SHP77 (cell line): ENCODE data around the gene PPP4R3A.
"Not testable (repeated sequence)": the region's sequence is repeated elsewhere in the genome, so short reads cannot be mapped to it uniquely, and the experiment has no call there.

Experiments used
- DNase-seq, 2 experiments: peaks; one replicate each; lab custom pipeline; 2025; lab: John Stamatoyannopoulos, UW

PPP4R3A gene

DNA sequence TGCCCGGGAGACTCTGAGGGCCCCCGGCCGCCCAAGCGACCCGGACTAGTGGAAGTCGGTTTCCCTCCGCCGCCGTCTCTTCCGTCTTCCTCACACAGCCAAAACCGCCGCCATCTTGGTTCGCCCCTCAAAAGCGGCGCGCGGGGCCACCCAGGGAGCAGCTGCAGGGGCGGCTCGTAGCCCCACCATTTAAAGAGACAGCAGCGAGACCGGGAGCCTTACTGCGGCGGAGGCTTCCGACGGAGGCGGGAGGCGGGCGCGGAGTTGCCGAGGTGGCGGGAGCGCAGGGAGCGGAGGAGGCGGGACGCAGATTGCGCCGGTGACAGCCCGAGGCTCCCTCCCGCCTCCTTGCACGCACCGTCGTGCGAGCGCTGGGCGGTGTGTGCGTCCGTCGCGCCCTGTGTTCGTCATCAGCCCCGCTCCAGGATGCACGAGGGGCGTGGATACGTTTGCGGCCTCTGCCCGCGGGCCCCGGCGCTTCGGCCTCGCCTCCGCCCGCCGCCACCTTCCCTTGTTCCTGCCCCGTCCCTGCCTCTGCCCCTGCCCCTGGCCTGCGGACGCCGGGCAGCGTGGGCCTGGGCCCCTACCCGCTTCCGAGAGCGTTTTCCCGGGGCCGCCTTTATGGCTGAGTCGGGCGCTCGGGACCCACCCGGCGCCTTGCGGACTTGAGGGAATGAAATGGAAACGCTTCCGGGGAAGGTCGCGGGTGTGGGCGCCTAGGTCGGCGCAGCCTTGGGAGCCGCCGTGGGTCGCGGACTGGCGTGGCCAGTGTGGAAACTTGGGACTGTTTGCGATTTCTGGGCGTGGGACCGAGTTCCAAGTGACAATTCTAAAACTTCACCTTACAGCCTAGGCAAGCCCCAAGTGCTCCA is at the start of gene PPP4R3A:
TSS of gene PPP4R3A (minus strand) at position 140 of the 872 bp plus-strand sequence. CDS start 663 bp downstream, outside the sequence.
- peak; percentile 91 to 94 for DNase-seq

DNA sequence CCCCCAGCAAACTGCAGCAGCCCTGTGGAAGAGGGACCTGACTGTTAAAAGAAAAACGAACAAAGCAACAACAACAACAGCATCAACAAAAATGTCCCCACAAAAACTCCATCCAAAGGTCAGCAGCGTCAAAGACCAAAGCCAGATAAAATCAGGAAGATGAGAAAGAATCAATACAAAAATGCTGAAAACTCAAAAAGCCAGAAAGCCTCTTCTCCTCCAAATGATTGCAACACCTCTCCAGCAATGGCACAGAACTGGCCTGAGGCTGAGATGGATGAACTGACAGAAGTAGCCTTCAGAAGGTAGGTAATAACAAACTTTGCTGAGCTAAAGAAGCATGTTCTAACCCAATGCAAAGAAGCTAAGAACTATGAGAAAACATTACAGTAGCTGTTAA is 45.4 kb upstream of the PPP4R3A start:
- no peak for DNase-seq

DNA sequence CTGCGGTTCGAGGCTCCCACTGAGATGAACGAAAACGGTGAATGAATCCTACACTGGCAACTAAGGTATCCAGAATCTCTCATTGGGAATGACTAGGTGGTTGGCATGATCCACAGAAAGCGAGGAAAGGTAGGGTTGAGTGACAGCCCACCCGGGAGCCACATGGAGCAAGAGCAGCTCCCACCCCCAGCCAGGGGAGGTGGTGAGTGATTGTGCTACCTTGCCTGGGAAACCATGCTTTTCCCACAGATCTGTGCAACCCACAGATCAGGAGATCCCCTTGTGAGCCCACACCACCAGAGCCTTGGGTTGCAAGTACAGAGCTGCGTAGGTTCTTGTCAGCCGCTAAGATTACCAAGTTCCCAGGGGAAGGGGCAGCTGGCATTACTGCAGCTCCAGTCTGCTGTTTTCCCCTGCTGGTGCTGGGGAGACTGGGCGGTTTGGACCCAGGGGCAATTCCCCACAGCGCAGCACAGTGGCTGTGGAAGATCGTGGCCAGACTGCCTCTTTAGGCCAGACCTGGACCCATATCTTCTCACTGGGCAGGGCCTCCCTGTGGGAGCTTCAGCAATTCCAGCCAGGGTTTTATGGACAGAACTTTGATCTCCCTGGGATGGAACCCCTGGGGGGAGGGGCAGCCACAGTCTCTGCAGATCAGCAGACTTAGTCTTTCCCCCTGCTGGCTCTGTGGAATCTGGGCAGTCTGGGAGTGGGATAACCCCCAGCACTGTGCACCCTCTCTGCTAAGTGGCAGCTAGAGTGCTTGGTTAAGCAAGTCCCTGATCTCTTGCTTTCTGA is 44.6 kb upstream of the PPP4R3A start:
- no peak for DNase-seq

DNA sequence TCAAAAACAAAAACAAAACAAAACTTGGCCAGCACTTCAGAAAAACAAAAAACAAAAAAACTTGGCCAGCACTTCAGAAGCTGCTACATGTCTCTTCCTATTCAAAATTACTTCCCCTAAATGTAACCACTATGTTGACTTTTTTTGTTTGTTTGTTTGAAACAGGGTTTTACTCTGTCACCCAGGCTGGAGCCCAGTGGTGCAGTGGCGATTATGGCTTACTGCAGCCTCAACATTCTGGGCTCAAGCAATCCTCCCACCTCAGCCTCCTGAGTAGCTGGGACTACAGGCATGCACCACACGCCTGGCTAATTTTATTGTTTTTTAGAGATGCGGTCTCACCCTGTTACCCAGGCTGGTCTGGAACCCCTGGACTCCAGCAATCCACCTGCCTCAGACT is 38.0 kb upstream of the PPP4R3A start:
- no peak for DNase-seq

DNA sequence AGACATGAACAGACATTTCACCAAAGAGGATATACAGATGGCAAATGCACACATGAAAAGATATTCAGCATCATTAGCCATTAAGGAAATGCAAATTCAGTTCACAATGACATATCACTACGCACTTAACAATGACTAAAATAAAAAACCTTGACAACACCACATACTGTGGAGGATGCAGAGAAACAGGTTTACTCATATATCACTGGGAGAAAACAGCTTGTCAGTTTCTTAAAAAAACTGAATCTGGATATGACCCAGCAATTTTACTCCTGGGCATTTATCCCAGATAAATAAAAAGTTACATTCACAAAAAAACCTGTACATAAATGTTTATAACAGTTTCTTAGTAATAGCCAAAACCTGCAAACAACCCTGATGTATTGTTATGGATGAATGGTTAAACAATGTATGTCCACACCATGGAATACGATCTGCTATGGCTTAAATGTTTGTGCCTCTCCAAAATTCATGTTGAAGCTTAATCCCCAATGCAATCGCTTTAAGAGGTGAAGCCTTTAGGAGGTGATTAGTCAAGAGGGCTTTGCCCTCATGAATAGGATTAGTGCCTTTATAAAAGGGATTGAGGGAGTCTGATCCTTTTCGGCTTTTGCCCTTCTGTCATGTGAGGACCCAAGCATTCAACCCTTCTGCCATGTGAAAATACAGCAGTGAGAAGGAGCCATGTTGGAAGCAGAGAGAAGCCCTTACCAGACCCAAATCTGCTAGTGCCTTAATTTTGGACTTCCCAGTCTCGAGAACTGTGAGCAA is 36.0 kb upstream of the PPP4R3A start:
- DNase-seq, result no peak

DNA sequence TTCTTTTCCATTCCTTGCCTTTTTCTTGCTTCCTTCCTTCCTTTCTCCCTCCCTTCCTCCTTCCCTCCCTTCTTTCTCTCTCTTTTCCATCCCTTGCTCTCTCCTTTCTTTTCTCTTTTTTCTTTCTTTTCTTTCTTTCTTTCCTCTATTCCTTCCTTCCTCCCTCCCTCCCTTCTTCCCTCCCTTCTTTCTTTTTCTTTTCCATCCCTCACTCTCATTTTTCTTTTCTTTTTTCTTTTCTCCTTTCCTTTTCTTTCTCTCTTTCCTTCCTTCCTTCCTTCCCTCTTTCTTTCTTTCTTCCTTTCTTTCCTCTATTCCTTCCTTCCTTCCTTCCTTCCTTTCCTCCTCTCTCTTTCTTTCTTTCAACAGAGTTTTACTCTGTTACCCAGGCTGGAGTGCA is 35.1 kb upstream of the PPP4R3A start:
- no peak for DNase-seq

DNA sequence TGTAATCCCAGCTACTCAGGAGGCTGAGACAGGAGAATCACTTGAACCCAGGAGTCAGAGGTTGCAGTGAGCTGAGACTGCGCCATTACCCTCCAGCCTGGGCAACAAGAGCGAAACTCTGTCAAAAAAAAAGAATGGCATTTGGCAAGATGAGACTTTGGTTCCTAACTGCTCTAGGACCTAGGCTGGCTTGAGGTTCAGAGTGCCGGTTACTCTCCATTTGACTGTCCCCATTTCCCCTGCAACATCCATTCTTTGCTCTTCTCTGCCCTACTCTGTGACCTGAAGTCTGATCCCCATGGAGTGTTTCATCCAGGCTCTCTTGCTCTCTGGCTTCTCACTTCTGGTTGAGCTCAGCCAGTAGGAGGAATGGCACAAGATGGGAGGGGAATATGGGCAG is 26.2 kb upstream of the PPP4R3A start:
- DNase-seq, result no peak

DNA sequence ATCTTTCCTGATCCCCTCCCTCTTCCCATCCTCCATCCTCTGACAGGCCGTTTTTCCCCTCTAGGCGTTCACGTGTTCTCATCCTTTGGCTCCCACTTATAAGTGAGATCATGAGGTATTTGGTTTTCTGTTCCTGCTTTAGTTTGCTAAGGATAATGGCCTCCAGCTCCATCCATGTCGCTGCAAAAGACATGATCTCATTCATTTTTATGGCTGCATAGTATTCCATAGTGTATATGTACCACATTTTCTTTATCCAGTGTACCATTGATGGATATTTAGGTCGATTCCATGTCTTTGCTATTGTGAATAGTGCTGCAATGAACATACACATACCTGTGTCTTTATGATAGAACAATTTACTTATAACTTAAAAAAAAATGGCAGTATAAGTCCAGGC is 23.9 kb upstream of the PPP4R3A start:
- not testable (repeated sequence) for DNase-seq

DNA sequence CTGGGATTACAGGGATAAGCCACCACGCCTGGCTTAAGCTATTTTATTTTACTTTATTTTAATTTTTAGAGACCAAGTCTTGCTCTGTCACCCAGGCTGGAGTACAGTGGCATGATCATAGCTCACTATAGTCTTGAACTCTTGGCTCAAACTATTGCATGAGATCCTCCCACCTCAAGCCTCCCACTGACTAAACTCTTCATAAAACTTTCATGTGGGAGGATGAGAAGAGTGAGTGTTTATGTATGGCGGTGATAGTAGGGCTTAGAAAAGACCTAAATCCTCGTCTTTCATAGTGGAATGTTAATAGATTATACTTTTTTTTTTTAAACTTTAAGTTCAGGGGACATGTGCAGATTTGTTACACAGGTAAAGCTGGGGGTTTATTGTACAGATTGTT is 23.5 kb upstream of the PPP4R3A start:
- no peak for DNase-seq

DNA sequence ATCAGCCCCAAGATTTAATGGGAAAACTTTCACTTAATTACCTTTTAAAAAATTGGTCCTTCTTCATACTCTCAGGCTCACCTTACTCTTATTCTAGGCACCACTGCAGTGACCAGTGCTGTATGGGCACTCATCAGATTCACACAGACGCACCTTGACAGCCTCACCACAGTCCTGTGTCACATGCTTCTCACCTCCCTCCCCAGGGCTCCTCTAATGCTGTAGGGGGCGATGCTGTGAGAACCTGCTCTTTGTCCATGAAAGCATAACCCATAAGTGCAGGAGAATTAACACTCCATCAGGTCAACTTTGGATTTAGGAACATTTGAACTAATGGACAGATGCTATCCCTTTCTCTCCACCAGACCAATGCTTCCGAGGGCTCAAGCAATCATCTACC is 13.9 kb upstream of the PPP4R3A start:
- DNase-seq, result no peak

DNA sequence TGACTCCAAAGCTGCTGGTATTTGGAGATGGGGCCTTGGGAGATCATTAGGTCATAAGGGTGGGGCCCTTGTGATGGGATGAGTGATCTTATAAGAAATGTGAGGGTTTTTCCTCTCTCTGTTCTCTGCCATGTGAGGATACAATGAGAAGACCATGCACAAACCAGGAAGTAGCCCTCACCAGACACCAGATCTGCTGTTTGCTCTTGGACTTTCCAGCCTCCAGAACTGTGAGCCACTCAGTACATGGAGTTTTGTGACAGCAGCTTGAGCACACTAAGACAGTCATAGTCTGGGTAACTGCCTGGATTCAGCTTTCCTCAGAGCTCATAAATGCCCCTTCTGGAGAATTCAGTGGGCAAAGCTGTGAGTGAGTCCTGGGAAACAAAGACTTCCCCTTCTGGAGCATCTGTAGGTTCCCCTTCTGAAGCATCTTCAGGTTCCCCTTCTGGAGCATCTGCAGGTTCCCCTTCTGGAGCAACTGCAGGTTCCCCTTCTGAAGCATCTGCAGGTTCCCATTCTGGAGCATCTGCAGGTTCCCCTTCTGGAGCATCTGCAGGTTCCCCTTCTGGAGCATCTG is 11.0 kb upstream of the PPP4R3A start:
- DNase-seq, result no peak

DNA sequence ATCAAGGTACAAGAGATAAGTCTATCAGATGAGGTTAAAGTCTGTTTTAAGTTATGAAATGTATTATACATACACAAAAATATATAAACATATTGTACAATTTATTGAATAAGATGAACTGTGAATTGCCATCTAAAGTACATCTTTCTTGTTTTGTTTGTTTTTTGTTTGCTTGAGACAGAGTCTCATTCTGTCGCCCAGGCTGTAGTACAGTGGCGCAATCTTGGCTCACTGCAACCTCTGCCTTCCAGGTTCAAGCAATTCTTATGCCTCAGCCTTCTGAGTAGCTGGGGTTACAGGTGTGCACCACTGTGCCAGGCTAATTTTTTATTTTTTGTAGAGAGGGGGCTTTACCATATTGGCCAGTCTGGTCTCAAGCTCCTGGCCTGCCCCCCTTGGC is 10.0 kb upstream of the PPP4R3A start:
- DNase-seq, result no peak

DNA sequence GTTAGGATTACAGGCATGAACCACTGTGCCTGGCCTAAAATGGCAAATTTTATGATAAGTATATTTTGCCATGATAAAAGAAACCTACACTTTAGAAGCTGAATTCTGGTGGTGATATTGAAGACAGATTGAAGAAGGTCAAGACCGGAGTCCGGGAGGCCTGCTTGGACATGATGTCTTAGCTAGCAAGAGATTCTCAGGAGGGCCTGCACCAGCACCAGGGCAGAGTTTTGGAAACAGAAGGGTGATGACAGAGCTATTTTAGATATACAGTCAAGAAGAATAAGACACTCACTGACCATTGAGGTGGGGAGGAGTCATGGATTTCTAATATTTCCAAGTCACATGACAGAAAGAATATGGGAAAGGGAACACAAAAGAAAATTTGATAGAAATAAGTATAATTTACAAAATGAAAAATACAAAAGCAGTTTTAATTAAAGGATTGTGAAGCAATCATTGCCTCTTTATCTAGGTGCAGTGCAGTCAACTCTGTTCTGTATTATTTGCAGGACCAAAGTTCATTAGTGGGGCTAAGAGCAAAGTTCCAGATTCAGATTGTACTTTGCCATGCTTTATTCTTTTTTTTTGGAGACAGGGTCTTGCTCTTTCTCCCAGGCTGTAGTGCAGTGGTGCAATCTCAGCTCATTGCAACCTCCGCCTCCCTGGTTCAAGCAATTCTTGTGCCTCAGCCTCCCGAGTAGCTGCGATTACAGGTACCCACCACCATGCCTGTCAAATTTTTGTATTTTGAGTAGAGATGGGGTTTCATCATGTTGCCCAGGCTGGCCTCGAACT is 9.3 kb upstream of the PPP4R3A start:
- no peak for DNase-seq

DNA sequence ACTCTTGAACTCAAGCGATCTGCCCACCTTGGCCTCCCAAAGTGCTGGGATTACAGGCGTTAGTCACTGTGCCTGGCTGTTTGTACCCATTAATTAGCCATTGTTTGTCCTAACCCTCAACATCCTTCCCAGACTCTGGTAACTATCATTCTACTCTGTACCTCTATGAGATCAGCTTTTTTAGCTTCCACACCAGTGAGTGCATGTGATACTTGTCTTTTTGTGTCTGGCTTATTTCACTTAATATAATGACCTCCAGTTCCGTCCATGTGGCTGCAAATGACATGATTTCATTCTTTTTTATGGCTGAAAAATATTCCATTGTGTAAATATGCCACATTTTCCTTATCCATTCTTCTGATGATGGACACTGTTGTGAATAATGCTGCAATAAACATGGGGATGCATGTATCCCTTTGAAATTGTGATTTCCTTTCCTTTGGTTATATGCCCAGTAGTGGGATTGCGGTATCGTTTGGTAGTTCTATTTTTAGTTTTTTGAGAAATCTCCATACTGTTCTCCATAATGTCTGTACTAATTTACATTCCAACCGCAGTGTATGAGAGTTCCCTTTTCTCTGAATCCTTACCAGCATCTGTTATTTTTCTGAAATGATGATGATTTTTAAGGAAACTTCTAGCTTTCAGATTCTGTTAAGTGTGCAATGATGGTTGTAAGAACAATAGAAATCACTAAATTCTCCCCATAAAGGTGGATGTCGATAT is 6.7 kb upstream of the PPP4R3A start:
- no peak for DNase-seq

DNA sequence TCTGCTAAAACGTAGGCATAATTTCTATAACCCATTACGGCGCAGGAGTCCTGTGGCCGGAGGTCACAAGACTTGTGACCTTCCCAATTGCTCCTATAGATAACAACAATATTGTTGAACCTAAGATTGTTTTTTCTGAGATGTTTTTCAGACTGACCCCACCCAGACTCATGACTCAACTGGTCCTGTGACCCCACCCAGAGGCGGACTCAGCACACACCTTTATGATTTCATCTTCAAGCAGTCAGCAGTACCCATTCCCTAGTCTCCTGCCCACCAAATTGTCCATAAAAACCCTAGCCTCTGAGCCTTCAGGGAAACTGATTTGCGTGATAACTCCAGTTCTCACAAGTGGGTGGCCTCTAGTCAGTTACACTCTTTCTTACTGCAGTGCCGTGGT is 5.9 kb upstream of the PPP4R3A start:
- DNase-seq, result no peak

DNA sequence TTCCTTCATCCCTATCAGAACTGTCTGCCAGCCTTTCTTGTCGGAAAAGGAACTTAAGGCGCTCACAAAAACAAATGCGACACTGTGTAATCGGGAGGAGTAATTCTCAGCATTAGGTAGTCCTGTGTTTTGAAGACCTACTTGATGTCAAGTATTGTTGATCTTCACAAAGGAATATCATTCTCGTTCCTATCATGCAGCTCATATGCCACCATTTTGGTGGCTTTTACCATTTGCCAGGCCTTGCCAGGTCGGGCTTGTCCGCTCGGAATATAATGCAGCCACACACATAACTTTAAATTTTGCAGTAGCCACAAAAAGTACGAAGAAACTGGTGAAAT is 903 bp upstream of the PPP4R3A start:
- DNase-seq, result peak in 1 of 2 experiments; percentile 29

DNA sequence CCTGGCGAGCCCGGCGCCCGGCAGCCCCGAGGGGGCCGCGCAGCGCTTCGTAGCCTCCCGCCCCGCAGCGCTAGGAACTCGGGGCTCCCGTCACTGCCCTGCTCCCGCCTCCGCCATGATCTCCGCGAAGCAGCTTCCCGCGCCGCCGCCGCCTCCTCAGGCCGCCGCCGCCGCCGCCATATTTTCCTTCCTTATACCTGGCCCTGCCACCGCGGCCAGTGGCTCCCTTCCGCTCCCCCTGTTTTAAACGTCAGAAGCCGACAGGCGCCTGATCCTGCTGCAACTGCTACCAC is 286 bp downstream of the PPP4R3A start:
- no peak for DNase-seq

DNA sequence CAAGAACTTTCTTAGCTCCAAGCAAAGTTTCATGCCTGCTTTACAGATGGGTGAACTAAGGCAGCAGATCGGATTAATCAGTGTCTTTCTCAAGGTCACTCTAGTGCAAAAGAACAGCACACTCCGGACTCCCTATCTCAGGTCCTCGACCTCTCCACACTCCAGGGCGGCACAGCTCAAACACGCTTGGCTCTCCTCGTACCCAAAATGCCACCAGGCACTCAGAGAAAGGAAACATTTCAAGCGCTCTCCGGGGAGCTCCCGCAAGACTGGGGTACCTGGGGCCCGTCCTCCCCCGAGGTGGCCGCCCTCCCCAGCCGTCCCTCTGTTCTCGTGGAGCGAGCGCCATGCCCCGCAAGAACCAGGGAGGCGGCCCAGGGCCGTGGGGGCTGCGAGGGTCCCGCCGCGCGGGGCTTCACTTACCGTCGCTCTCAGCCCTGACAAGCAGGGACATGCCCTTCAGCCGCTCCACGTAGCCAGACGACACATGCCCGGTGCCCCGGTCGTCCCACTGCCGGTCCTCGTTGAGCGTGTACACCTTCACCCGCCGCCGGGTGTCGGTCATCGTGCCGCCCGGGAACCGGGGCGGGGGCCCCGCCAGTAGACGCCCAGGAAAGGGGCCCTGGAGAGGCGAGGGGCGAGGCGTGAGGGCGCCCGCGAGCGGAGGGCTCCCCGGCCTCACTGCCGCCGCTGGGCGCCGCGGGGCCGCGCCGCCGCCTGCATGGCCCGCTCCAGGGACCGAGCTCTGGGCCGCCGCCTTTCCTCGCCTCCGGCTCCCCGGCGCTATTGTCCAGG is 830 bp downstream of the PPP4R3A start:
- peak in 1 of 2 experiments; percentile 5 for DNase-seq

DNA sequence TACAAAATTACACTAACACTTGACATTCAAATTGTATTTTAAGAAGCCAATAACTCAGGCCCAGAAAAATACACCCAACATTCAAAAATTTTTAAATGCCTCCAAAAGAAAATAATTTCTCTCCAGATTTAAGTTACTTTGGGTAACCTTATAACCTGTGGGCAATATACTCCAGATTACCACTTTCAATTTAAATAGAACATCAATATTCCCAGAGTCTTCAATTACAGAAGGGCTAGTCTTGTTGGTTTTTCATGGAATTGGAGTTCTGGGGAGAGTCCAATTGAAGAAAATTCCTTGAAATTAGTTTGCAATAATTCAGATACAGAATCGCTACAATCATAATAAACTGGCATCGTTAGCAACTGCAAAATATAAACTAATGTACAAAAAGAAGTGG is 2.0 kb downstream of the PPP4R3A start:
- DNase-seq, result no peak

DNA sequence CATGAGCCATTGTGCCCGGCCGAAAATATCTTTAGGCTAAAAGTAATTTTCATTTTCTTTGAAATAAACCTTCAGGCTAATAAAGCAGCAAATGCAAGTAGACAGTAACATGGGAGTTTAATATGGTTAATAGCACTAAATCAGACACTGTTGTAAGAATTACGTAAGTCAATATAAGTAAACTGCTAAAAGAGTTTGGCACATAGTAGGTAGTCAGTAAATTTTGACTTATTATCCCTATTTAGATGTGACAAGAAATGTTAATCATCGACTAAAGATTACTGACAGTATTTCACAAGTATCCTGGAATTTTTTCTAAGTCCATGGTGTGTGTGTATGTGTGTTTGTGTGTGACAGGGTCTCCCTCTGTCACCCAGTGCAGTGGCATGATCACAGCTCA is 3.9 kb downstream of the PPP4R3A start:
- DNase-seq, result no peak
